Measurements from ENCODE around the gene TGFBR2.

TGFBR2 gene

DNA sequence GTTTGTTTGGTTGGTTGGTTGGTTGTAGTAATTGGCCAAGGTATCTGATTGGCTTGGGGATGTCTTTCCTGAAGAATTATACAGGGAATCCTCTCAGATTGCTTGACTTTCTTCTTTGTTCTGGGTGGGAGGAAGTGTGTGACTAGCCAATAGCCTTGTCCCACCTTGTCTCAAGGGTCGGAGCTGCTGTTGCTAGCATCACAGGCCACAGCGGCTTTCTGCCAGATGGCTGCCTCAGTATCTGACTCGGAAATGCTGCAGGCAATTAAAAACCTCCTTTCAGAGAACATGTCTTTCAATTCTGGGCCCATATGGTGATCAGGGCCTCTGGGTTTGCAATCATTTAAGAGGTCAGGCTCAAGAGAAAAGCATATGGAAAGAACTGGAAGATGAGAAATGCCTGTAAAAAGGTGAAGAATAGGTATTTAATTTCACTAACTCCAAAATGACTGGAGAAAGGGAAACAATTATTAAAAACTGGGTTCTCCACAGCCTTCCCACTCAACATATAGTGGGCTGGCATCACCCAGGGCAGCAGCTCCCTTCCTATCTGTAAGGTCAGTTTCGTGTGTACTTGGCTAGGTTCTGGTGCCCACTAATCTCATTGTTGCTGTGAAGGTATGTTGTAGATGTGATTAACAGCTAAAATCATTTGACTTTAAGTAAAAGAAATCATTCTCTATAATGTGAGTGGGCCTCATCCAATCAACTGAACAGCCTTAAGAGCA lies 32.4 kb downstream of the TGFBR2 start:
- TF ChIP-seq, protein P1, sequence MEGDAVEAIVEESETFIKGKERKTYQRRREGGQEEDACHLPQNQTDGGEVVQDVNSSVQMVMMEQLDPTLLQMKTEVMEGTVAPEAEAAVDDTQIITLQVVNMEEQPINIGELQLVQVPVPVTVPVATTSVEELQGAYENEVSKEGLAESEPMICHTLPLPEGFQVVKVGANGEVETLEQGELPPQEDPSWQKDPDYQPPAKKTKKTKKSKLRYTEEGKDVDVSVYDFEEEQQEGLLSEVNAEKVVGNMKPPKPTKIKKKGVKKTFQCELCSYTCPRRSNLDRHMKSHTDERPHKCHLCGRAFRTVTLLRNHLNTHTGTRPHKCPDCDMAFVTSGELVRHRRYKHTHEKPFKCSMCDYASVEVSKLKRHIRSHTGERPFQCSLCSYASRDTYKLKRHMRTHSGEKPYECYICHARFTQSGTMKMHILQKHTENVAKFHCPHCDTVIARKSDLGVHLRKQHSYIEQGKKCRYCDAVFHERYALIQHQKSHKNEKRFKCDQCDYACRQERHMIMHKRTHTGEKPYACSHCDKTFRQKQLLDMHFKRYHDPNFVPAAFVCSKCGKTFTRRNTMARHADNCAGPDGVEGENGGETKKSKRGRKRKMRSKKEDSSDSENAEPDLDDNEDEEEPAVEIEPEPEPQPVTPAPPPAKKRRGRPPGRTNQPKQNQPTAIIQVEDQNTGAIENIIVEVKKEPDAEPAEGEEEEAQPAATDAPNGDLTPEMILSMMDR (IDR thresholded peaks at IDR 0.05; ENCODE audit: insufficient read depth, low read length, poor library complexity, severe bottlenecking) = no peak
- no peak for TF ChIP-seq EZH2phosphoT487 (conservative IDR thresholded peaks at IDR 0.05; ENCODE audit: low read length)
- H3K4me3 ChIP-seq (ENCODE audit: insufficient read depth, low read length, poor library complexity, severe bottlenecking) = no peak overlapping the region
- H3K27ac ChIP-seq (ENCODE audit: low read depth, low read length) = peak overlapping the region; percentile 95
- no peaks in the 10 kb centered on the region for H3K9me3 ChIP-seq (ENCODE audit: insufficient read depth, low read length)
- H3K4me2 ChIP-seq (ENCODE audit: low read depth, low read length, poor library complexity, severe bottlenecking) = peak overlapping the region; percentile 71
- H3K9me2 ChIP-seq (replicated peaks; ENCODE audit: insufficient read depth, low read length) = no peaks in the 10 kb centered on the region
- H3K9ac ChIP-seq (ENCODE audit: low read length) = peak overlapping the region; percentile 27
- no peaks in the 10 kb centered on the region for H3K27me3 ChIP-seq (ENCODE audit: low read length)
- H3F3A ChIP-seq (ENCODE audit: insufficient read depth) = peaks cover 46% of the 10 kb centered on the region
- H3K79me2 ChIP-seq (ENCODE audit: insufficient read depth, low read length) = peaks cover 94% of the 10 kb centered on the region
- H2AFZ ChIP-seq (ENCODE audit: low read depth, low read length, severe bottlenecking) = no peak overlapping the region
- H4K20me1 ChIP-seq (ENCODE audit: low read depth, low read length) = no peaks in the 10 kb centered on the region
- H3K36me3 ChIP-seq (ENCODE audit: low read length) = no peaks in the 10 kb centered on the region

DNA sequence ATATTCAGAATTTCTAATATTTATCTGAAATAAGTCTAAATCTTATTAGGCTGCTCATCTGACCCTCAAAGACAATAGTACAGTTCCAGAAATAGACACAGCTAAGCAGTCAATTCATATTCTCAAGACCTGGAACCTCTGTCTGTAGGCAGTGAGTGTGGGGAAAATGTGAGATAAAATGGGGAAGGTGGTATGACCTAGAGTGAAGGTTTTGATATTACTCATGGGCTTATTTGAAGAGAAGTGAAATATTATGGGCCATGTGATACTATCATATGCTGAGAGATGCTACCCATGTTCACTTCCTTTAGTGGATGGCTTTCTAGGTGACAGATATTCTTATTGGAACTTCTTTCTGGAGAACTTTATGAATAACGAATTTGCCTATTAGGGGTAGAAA lies 33.5 kb downstream of the TGFBR2 start:
- H3K9me3 ChIP-seq (ENCODE audit: insufficient read depth, low read length) = no peaks in the 10 kb centered on the region
- H3F3A ChIP-seq (ENCODE audit: insufficient read depth) = peaks cover 46% of the 10 kb centered on the region
- no peaks in the 10 kb centered on the region for H4K20me1 ChIP-seq (ENCODE audit: low read depth, low read length)
- H3K4me2 ChIP-seq (ENCODE audit: low read depth, low read length, poor library complexity, severe bottlenecking) = peak overlapping the region; percentile 71
- no peaks in the 10 kb centered on the region for H3K27me3 ChIP-seq (ENCODE audit: low read length)
- H3K36me3 ChIP-seq (ENCODE audit: low read length) = no peaks in the 10 kb centered on the region
- TF ChIP-seq, protein P1 (IDR thresholded peaks at IDR 0.05; ENCODE audit: insufficient read depth, low read length, poor library complexity, severe bottlenecking) = no peak
- TF ChIP-seq EZH2phosphoT487 (conservative IDR thresholded peaks at IDR 0.05; ENCODE audit: low read length) = no peak
- H3K27ac ChIP-seq (ENCODE audit: low read depth, low read length) = peak overlapping the region; percentile 95
- H2AFZ ChIP-seq (ENCODE audit: low read depth, low read length, severe bottlenecking) = no peak overlapping the region
- H3K9ac ChIP-seq (ENCODE audit: low read length) = no peak overlapping the region
- peak overlapping the region; percentile 10 for H3K4me3 ChIP-seq (ENCODE audit: insufficient read depth, low read length, poor library complexity, severe bottlenecking)
- peaks cover 85% of the 10 kb centered on the region for H3K79me2 ChIP-seq (ENCODE audit: insufficient read depth, low read length)
- no peaks in the 10 kb centered on the region for H3K9me2 ChIP-seq (replicated peaks; ENCODE audit: insufficient read depth, low read length)

DNA sequence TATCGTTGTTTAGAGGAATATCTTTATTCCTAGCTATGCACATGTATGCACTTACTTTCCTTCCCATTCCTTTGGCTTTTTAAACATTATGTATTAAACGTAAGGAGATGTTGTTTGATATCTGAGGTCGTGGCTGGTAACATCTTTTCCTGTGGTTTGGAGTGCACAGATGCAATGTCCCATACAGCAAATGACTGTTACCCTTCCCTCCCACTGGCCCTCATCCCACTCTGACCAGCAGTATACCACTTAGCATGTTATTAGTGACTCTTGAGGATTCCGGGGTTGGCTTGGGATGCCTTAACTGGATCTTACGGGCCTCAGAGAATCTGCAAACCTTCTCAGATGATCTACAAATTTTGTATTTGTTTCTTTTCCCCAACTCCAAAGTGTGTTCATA lies 34.5 kb downstream of the TGFBR2 start:
- Histone ChIP-seq H3K4me3 (ENCODE audit: insufficient read depth, low read length, poor library complexity, severe bottlenecking) (no peak overlapping the region), H3K79me2 (ENCODE audit: insufficient read depth, low read length) (peaks cover 76% of the 10 kb centered on the region), H3K36me3 (ENCODE audit: low read length) (0 out of 2 replicates have a peak, but pooled peaks cover 1% of the 10 kb centered on the region), H3K9ac (ENCODE audit: low read length) (no peak overlapping the region), H2AFZ (ENCODE audit: low read depth, low read length, severe bottlenecking) (no peak overlapping the region), H3K9me3 (ENCODE audit: insufficient read depth, low read length) (no peaks in the 10 kb centered on the region), H3K27ac (ENCODE audit: low read depth, low read length) (peak overlapping the region; percentile 95), H4K20me1 (ENCODE audit: low read depth, low read length) (no peaks in the 10 kb centered on the region), H3K9me2 (replicated peaks; ENCODE audit: insufficient read depth, low read length) (no peaks in the 10 kb centered on the region), H3K27me3 (ENCODE audit: low read length) (no peaks in the 10 kb centered on the region), H3K4me2 (ENCODE audit: low read depth, low read length, poor library complexity, severe bottlenecking) (peak overlapping the region; percentile 71), H3F3A (ENCODE audit: insufficient read depth) (peaks cover 44% of the 10 kb centered on the region)
- TF ChIP-seq EZH2phosphoT487 (conservative IDR thresholded peaks at IDR 0.05; ENCODE audit: low read length) = no peak
- TF ChIP-seq, protein P1 (IDR thresholded peaks at IDR 0.05; ENCODE audit: insufficient read depth, low read length, poor library complexity, severe bottlenecking) = no peak

Data from SU-DHL-6 (cell line).